GM19043 (cell line): ENCODE data around the gene HNRNPC.
"Not testable (repeated sequence)": the region's sequence is repeated elsewhere in the genome, so short reads cannot be mapped to it uniquely, and the experiment has no call there.

Experiments
- ATAC-seq: cut with Tn5 transposase; IDR thresholded peaks from one replicate; pipeline ENCODE4 v1.9.1; 2021; ENCODE audit warnings: low read depth; ENCODE audit not compliant: unreplicated experiment

The HNRNPC gene

GRCh38 chr14:21215130-21215878 lies 53.9 kb downstream of the HNRNPC start:
- no peak for ATAC-seq

- no peak for ATAC-seq
These were observed 55.6 kb downstream of the HNRNPC start for GRCh38 chr14:21213652-21214051.

- ATAC-seq = not testable (repeated sequence)
These were observed 56.4 kb downstream of the HNRNPC start for GRCh38 chr14:21212824-21213223.

- no peak for ATAC-seq
These were observed 57.7 kb downstream of the HNRNPC start for GRCh38 chr14:21211509-21211908.

GRCh38 chr14:21210023-21210422 lies 59.2 kb downstream of the HNRNPC start:
- no peak for ATAC-seq

- ATAC-seq = no peak
These were observed 60.1 kb downstream of the HNRNPC start for GRCh38 chr14:21209185-21209584.

- no peak for ATAC-seq
These were observed 60.7 kb downstream of the HNRNPC start for GRCh38 chr14:21208554-21208953.

GRCh38 chr14:21206753-21207684 lies 62.2 kb downstream of the HNRNPC start:
- ATAC-seq = no peak

GRCh38 chr14:21205678-21206581 lies 63.3 kb downstream of the HNRNPC start:
- ATAC-seq = no peak

GRCh38 chr14:21205026-21205677 lies 64.1 kb downstream of the HNRNPC start:
- no peak for ATAC-seq

GRCh38 chr14:21204167-21205025 lies 64.8 kb downstream of the HNRNPC start:
- no peak for ATAC-seq

- ATAC-seq = no peak
These were observed 65.6 kb downstream of the HNRNPC start for GRCh38 chr14:21203470-21204166.

- ATAC-seq = no peak
These were observed 66.5 kb downstream of the HNRNPC start for GRCh38 chr14:21202463-21203358.

GRCh38 chr14:21201732-21202462 lies 67.3 kb downstream of the HNRNPC start:
- no peak for ATAC-seq

GRCh38 chr14:21200752-21201461 lies 68.3 kb downstream of the HNRNPC start:
- ATAC-seq = no peak
